HepG2 (cell line): ENCODE results near the gene SLC2A11. TPM values are rescaled to one million over a fixed set of nuclear protein-coding genes. Genes with fewer than 3 reads are reported as not detected.

Source experiments
- ATF4 ChIP-seq, 2 experiments: fragments of 450-650 bp in 1 of 2; sonication (generic) in 1 of 2; formaldehyde crosslinking; IDR thresholded peaks; 2 replicates each; pipeline versions ENCODE4 v1.5.0 to v1.8.0; 2020 to 2022; ENCODE audit warnings: mild to moderate bottlenecking in 1 of 2, missing genetic modification reagents in 1 of 2
- CREB3 ChIP-seq: sonication (generic); formaldehyde crosslinking; IDR thresholded peaks from 2 replicates; pipeline ENCODE4 v1.5.0; 2020; ENCODE audit warnings: missing genetic modification reagents
- ESRRA ChIP-seq: sonication (generic); formaldehyde crosslinking; IDR thresholded peaks from 2 replicates; pipeline ENCODE4 v1.5.1; 2020; ENCODE audit warnings: mild to moderate bottlenecking, low read depth, missing genetic modification reagents
- HNF1B ChIP-seq: sonication (generic); formaldehyde crosslinking; IDR thresholded peaks from 2 replicates; pipeline ENCODE4 v1.5.1; 2020; ENCODE audit warnings: mild to moderate bottlenecking, moderate library complexity, missing genetic modification reagents
- KDM4B ChIP-seq: sonication (generic); formaldehyde crosslinking; IDR thresholded peaks from 2 replicates; pipeline ENCODE4 v1.4.0; 2020; ENCODE audit warnings: missing genetic modification reagents
- NFKBIZ ChIP-seq: IDR thresholded peaks from 2 replicates; pipeline ENCODE4 v1.6.1; 2018; ENCODE audit warnings: missing genetic modification reagents, missing compliant biosample characterization
- PRDM10 ChIP-seq: sonication (generic); formaldehyde crosslinking; IDR thresholded peaks from 2 replicates; pipeline ENCODE4 v1.4.0; 2020; ENCODE audit warnings: low read depth, missing genetic modification reagents
- SRSF1 ChIP-seq: fragments of 200-400 bp; formaldehyde crosslinking; optimal IDR thresholded peaks from 2 replicates; pipeline ENCODE3; 2017; ENCODE audit warnings: mild to moderate bottlenecking, low read depth, low read length, moderate library complexity
- ZNF263 ChIP-seq: sonication (generic); formaldehyde crosslinking; IDR thresholded peaks from 2 replicates; pipeline ENCODE4 v1.4.0; 2020; ENCODE audit warnings: missing genetic modification reagents
- ZNF414 ChIP-seq: sonication (generic); formaldehyde crosslinking; IDR thresholded peaks from 2 replicates; pipeline ENCODE4 v1.5.0; 2020; ENCODE audit warnings: missing genetic modification reagents
- ZNF850 ChIP-seq: sonication (generic); formaldehyde crosslinking; conservative IDR thresholded peaks from 2 replicates; pipeline ENCODE4 v1.9.0; 2021; ENCODE audit warnings: mild to moderate bottlenecking, missing genetic modification reagents
- polyA plus RNA-seq, 8 experiments: library from polyadenylated mRNA; depleted of rRNA in 3 of 8; stranded (reverse) in 7 of 8; unstranded in 1 of 8; fragments of >200 nt; fragmentation: Illumina TruSeq in 4 of 8; extraction: Trizol in 4 of 8; gene quantifications; 2 replicates each; pipeline versions ENCODE4 v1.2.1 to v1.2.3, GENCODE V29; 2011 to 2016; ENCODE audit warnings: low read depth in 4 of 8, missing spikeins in 1 of 8, mixed read lengths in 1 of 8; ENCODE audit not compliant: insufficient read depth in 1 of 8
- total RNA-seq, 5 experiments: library from RNA; depleted of rRNA; stranded (reverse); fragments of >200 nt; fragmentation: Illumina TruSeq; extraction: Trizol; gene quantifications; 2 replicates each; pipeline ENCODE4 v1.2.3, GENCODE V29; 2016; ENCODE audit warnings: low read depth in 1 of 5

SLC2A11 gene
- total and polyA plus RNA-seq, 2 of the 13 experiments (the other 11 are each of a cell fraction or from before 2014, with no cell fraction given), result 15.2 to 15.4 TPM

- no peak for TF ChIP-seq CREB3 (CRISPR knock-in tag)
- no peak for TF ChIP-seq KDM4B (CRISPR knock-in tag)
- no peak for TF ChIP-seq ZNF414 (CRISPR knock-in tag)
- no peak for TF ChIP-seq ATF4 (CRISPR knock-in tag; IDR thresholded peaks at IDR 0.05)
- TF ChIP-seq ZNF263 (CRISPR knock-in tag), result no peak
- TF ChIP-seq NFKBIZ (CRISPR knock-in tag), result no peak; the same call in 1 of the 2 replicates
- TF ChIP-seq HNF1B, result no peak
- TF ChIP-seq ZNF850, result no peak
- TF ChIP-seq SRSF1, result no peak
- TF ChIP-seq ESRRA (CRISPR knock-in tag), result peak; percentile 28; the same call in 1 of the 2 replicates
- 0 out of 2 replicates have a peak, but pooled peaks have one; percentile 10 for TF ChIP-seq PRDM10 (CRISPR knock-in tag)
- TF ChIP-seq, all 625 proteins: peak for 102
Measured at GRCh38 chr22:23856721-23857605, 712 bp upstream of the SLC2A11 start (continued).
